Astrocyte (in vitro differentiated cells and primary cell): ENCODE data around the gene ADAMTS13. TPM values are rescaled to one million over a fixed set of nuclear protein-coding genes. Genes with fewer than 3 reads are reported as not detected.

ENCODE experiments used
- DNase-seq: peaks from one replicate; pipeline ENCODE4 v3.0.0-alpha.2; 2010; ENCODE audit warnings: low read depth
- FAIRE-seq: peaks from 2 replicates; lab custom pipeline; 2011; peaks lifted over from hg19 to GRCh38; lab: Jason Lieb, UNC
- H2AFZ ChIP-seq: 2 replicates; pipeline ENCODE4 v1.6.0; 2012; ENCODE audit warnings: low read depth, low read length, inconsistent platforms
- H3K27ac ChIP-seq: 2 replicates; pipeline ENCODE4 v1.5.1; 2011; ENCODE audit warnings: low read depth, low read length, inconsistent platforms
- H3K27me3 ChIP-seq: 2 replicates; pipeline ENCODE4 v1.6.0; 2011; ENCODE audit warnings: low read length, inconsistent platforms; ENCODE audit not compliant: insufficient read depth
- H3K36me3 ChIP-seq: 2 replicates; pipeline ENCODE4 v1.5.1; 2011; ENCODE audit warnings: low read length, inconsistent platforms; ENCODE audit not compliant: insufficient read depth
- H3K4me1 ChIP-seq: 2 replicates; pipeline ENCODE4 v1.5.1; 2011; ENCODE audit warnings: low read length, inconsistent platforms; ENCODE audit not compliant: insufficient read depth
- H3K4me2 ChIP-seq: 2 replicates; pipeline ENCODE4 v1.6.0; 2012; ENCODE audit warnings: low read length, inconsistent platforms
- H3K4me3 ChIP-seq: 2 replicates; pipeline ENCODE4 v1.5.1; 2011; ENCODE audit warnings: low read depth, mild to moderate bottlenecking, low read length, inconsistent platforms; ENCODE audit not compliant: insufficient read depth
- H3K79me2 ChIP-seq: 2 replicates; pipeline ENCODE4 v1.6.0; 2012; ENCODE audit warnings: mild to moderate bottlenecking, low read length, inconsistent platforms; ENCODE audit not compliant: insufficient read depth
- H3K9ac ChIP-seq: 2 replicates; pipeline ENCODE4 v1.6.0; 2012; ENCODE audit warnings: mild to moderate bottlenecking, low read length, inconsistent platforms
- H3K9me3 ChIP-seq: 2 replicates; pipeline ENCODE4 v1.5.1; 2012; ENCODE audit warnings: low read depth, mild to moderate bottlenecking, low read length, inconsistent platforms; ENCODE audit not compliant: insufficient read depth
- H4K20me1 ChIP-seq: 2 replicates; pipeline ENCODE4 v1.6.0; 2012; ENCODE audit warnings: low read length, inconsistent platforms; ENCODE audit not compliant: insufficient read depth
- H3K27ac Mint-ChIP-seq: one replicate; pipeline ENCODE4 v1.8.0; 2021; ENCODE audit warnings: mild to moderate bottlenecking, mixed read lengths; ENCODE audit not compliant: unreplicated experiment
- H3K27me3 Mint-ChIP-seq: one replicate; pipeline ENCODE4 v1.8.0; 2021; ENCODE audit warnings: low read depth, mixed read lengths; ENCODE audit not compliant: unreplicated experiment
- H3K36me3 Mint-ChIP-seq: one replicate; pipeline ENCODE4 v1.8.0; 2021; ENCODE audit warnings: low read depth, mixed read lengths; ENCODE audit not compliant: unreplicated experiment
- H3K4me1 Mint-ChIP-seq: one replicate; pipeline ENCODE4 v1.8.0; 2021; ENCODE audit warnings: low read depth, mixed read lengths; ENCODE audit not compliant: unreplicated experiment
- H3K4me3 Mint-ChIP-seq: one replicate; pipeline ENCODE4 v1.8.0; 2021; ENCODE audit warnings: mild to moderate bottlenecking, moderate library complexity, mixed read lengths; ENCODE audit not compliant: unreplicated experiment
- H3K9me3 Mint-ChIP-seq: one replicate; pipeline ENCODE4 v1.8.0; 2021; ENCODE audit warnings: mild to moderate bottlenecking, mixed read lengths; ENCODE audit not compliant: unreplicated experiment
- EZH2 ChIP-seq: IDR thresholded peaks from 2 replicates; pipeline ENCODE4 v1.6.1; 2012; ENCODE audit warnings: mild to moderate bottlenecking, low read length, inconsistent platforms; ENCODE audit not compliant: insufficient read depth
- total RNA-seq: library from RNA; stranded (reverse); gene quantifications from 2 replicates; pipeline ENCODE4 v1.2.1, GENCODE V29; 2021
- TF ChIP-seq, protein P1 (sequence below): IDR thresholded peaks from 2 replicates; pipeline ENCODE4 v1.5.1; 2011; ENCODE audit warnings: low read depth, mild to moderate bottlenecking, inconsistent platforms, low read length, moderate library complexity; ENCODE audit not compliant: insufficient read depth

Gene ADAMTS13
- total RNA-seq, 1 donor from 2014 or later: 5.6 TPM

GRCh38 chr9:133443248-133443647, 21.1 kb downstream of the ADAMTS13 start:
- H3K27me3 ChIP-seq: peaks cover 10% of the 10 kb centered on the region
- no peak overlapping the region for H2AFZ ChIP-seq
- Mint-ChIP-seq H3K4me1 (no peaks in the 10 kb centered on the region), H3K27ac (no peak overlapping the region), H3K27me3 (peaks cover 45% of the 10 kb centered on the region), H3K4me3 (no peak overlapping the region), H3K36me3 (peaks cover 4% of the 10 kb centered on the region), H3K9me3 (no peaks in the 10 kb centered on the region)
- H3K4me1 ChIP-seq: no peaks in the 10 kb centered on the region
- H3K9me3 ChIP-seq: no peaks in the 10 kb centered on the region
- H3K4me2 ChIP-seq: no peak overlapping the region
- DNase-seq (no peak), FAIRE-seq (no peak)
- no peak overlapping the region for H3K9ac ChIP-seq
- TF ChIP-seq, protein P1, sequence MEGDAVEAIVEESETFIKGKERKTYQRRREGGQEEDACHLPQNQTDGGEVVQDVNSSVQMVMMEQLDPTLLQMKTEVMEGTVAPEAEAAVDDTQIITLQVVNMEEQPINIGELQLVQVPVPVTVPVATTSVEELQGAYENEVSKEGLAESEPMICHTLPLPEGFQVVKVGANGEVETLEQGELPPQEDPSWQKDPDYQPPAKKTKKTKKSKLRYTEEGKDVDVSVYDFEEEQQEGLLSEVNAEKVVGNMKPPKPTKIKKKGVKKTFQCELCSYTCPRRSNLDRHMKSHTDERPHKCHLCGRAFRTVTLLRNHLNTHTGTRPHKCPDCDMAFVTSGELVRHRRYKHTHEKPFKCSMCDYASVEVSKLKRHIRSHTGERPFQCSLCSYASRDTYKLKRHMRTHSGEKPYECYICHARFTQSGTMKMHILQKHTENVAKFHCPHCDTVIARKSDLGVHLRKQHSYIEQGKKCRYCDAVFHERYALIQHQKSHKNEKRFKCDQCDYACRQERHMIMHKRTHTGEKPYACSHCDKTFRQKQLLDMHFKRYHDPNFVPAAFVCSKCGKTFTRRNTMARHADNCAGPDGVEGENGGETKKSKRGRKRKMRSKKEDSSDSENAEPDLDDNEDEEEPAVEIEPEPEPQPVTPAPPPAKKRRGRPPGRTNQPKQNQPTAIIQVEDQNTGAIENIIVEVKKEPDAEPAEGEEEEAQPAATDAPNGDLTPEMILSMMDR: no peak
- TF ChIP-seq EZH2: no peak
- H3K27ac ChIP-seq: no peak overlapping the region
- H4K20me1 ChIP-seq: no peaks in the 10 kb centered on the region
- no peaks in the 10 kb centered on the region for H3K79me2 ChIP-seq
- no peak overlapping the region for H3K4me3 ChIP-seq
- H3K36me3 ChIP-seq: no peaks in the 10 kb centered on the region

DNA sequence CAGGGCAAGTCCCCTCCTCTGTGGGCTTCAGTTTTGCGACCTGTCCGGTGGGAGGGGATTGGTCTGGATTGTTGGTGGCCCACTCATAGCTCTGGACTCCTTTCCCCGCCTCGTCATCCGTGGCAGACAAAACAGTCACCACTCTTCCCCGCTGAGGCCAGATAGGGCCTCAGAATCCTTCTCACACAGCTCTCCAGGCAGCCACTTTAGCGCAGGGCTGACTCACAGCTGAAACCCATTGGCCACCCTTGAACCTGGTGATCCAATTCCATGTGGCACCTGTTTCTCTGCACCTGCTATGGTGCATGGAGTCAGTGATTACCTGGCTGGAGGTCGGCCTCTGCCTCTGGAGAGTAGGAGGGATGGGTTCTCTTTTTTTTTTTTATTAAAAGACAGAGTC, 21.8 kb downstream of the ADAMTS13 start:
- Histone ChIP-seq H2AFZ (no peak overlapping the region), H3K4me3 (no peak overlapping the region), H3K4me1 (no peaks in the 10 kb centered on the region), H4K20me1 (no peaks in the 10 kb centered on the region), H3K27me3 (peaks cover 12% of the 10 kb centered on the region), H3K9me3 (no peaks in the 10 kb centered on the region), H3K4me2 (no peak overlapping the region), H3K27ac (no peak overlapping the region), H3K36me3 (no peaks in the 10 kb centered on the region), H3K79me2 (no peaks in the 10 kb centered on the region), H3K9ac (no peak overlapping the region)
- Mint-ChIP-seq H3K4me1 (no peaks in the 10 kb centered on the region), H3K27me3 (peaks cover 46% of the 10 kb centered on the region), H3K36me3 (peaks cover 4% of the 10 kb centered on the region), H3K9me3 (no peaks in the 10 kb centered on the region), H3K27ac (no peak overlapping the region), H3K4me3 (no peak overlapping the region)
- DNase-seq: peak; percentile 15
- TF ChIP-seq, protein P1: no peak
- TF ChIP-seq EZH2: no peak
- FAIRE-seq: no peak

DNA sequence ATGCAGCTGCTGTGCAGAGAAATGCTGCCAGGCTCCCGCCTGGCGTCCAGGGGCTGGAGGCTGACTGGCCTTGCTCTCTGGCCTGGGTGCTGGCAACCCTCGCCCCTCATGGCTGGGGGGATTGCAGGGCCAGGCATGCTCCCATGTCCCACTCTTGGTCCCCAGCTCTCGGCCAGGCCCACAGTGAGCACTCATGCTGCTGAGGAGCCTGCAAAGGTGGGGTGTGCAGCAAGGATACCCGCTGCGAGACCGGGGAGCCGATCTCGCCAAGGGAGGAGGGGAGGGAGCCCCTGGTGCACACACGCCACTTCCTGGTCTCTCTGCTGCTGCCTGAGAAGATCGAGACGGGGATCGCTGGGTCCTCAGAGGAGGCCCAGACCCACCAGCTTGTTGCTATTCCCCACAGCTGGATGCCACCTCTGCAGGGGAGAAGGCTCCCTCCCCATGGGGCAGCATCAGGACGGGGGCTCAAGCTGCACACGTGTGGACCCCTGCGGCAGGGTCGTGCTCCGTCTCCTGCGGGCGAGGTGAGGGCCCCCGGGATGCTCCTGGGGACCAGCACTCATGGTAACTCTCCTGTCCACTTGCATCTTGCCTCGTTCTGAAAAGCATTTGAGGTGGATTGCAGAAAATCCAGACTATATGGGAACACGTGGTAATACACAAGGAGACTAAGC, 23.3 kb downstream of the ADAMTS13 start:
- H3K79me2 ChIP-seq: no peaks in the 10 kb centered on the region
- H3K4me1 ChIP-seq: no peaks in the 10 kb centered on the region
- H3K4me2 ChIP-seq: no peak overlapping the region
- no peak overlapping the region for H2AFZ ChIP-seq
- Mint-ChIP-seq H3K36me3 (peaks cover 4% of the 10 kb centered on the region), H3K27ac (no peak overlapping the region), H3K9me3 (no peaks in the 10 kb centered on the region), H3K4me1 (no peaks in the 10 kb centered on the region), H3K27me3 (peaks cover 37% of the 10 kb centered on the region), H3K4me3 (no peak overlapping the region)
- H3K4me3 ChIP-seq: no peak overlapping the region
- no peak for TF ChIP-seq EZH2
- TF ChIP-seq, protein P1: no peak
- H3K9ac ChIP-seq: no peak overlapping the region
- no peak overlapping the region for H3K27ac ChIP-seq
- no peaks in the 10 kb centered on the region for H3K36me3 ChIP-seq
- no peak for FAIRE-seq
- H3K9me3 ChIP-seq: no peaks in the 10 kb centered on the region
- DNase-seq: no peak
- peaks cover 12% of the 10 kb centered on the region for H3K27me3 ChIP-seq
- H4K20me1 ChIP-seq: no peaks in the 10 kb centered on the region
